HG03025 (cell line): Measurements from ENCODE around the gene ANXA11.

Experiments used
- ATAC-seq: cut with Tn5 transposase; IDR thresholded peaks from one replicate; pipeline ENCODE4 v1.9.1; 2021; ENCODE audit warnings: mild to moderate bottlenecking, moderate library complexity; ENCODE audit not compliant: unreplicated experiment, low FRiP score

ANXA11 gene

DNA sequence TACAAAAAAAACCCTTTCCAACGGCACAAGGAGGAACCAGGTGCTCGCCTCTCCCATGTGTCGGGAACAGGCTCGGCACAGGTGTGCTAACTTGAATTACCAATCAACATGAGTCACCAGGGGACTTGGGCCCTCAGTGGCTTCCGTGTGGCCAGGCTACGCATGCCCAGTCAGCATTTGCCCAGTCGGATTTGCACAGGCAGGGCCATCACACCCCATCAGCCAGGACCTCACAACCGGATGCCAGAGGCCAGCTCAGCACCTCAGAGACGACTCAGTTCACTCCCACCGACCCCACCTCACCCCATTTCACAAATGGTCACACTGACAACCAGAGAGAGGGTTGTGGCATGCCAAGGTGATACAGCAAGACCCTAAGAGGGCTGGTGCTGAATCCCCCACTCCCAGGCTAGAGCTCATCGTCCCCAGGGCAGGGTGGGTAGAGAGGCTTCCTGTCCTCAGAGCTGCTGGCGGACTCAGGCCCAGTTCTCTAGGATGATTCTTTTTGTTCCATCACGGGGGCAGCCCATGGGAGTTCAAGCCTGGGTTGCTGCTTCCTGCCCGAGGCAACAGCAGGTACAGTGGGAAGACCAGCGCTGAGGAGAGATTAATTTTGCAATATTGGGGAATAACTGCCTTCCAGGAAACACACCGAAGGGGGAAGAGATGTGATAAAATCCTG lies 13.6 kb downstream of the ANXA11 start:
- ATAC-seq: no peak

GRCh38 chr10:80188713-80189112 lies 16.6 kb downstream of the ANXA11 start:
- no peak for ATAC-seq

DNA sequence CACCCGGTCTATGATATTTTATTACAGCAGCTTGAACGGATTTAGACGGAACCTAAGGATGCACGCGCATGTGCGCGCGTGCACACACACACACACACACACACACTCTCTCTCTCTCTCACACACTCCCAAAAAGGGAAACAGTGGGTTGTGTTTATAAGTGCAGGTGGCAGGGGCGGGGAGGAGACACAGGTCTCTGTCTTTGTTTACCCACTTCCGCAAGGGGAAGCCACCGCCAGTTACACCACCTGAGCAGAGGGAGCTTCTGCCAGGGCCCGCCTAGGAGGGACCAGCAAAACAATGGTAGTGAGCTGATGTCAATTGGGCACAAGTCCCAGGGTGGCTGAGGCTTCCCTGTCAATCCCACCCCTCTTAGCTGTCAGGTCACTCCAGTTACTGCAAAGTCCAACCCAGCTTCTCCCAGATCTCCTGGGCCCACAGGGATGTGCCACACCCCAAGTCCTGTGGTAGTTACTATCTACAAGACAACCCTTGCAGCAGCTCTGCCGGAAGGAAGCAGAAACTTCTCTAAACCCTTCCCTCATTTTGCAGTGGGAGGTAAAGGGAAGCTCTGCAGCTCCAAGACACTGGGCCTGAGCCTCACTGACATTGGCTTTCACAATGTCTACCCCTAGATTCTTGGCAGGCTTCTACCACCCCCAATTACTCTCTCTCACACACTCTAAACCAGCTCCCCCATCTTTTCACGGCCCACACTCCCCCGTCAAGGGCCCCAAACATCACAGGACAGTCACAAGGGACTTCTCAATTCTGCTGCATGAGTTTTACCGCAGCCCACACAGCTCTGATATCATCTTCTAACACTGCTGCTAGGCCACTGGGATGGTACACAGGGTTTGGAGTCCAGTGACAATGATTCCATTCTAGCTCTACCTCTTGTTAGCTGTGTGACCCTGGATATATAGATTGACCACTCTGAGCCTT lies 17.6 kb downstream of the ANXA11 start:
- ATAC-seq: peak; percentile 88

GRCh38 chr10:80187060-80187459 lies 18.3 kb downstream of the ANXA11 start:
- no peak for ATAC-seq

GRCh38 chr10:80186364-80187012 lies 18.8 kb downstream of the ANXA11 start:
- ATAC-seq: no peak

DNA sequence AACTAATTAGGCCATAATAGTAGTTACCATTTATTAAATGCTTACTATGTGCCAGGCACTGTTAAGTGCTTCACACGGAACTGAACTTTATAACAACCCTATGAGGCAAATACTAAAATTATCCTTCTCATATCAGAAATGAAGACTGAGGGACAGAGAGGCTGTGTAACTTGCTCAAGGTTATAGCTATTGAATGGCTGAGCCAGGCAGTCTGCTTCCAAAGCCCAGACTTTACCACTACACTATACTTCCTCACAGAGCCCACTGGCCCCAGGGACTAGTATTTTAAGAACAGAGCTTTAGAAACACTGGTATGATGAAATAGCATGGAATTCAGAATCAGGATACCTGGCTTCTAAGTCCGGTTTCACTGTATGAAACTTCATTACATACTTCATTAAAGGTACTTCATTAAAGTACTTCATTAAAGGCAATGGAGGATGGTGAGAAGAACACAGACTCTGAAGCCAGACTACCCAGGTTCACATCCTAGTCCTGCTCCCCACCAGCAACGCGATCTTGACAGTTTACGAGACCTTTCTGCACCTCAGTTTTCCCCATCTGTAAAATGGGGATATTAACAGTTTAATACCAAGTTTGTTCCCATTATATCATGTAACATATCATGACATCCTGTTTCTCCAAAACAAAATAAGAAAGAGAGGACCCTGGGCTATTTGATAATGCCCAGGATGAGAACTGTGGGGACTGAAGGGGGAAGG lies 19.6 kb downstream of the ANXA11 start:
- no peak for ATAC-seq

GRCh38 chr10:80184291-80184690 lies 21.0 kb downstream of the ANXA11 start:
- no peak for ATAC-seq

- ATAC-seq: no peak
Measured at GRCh38 chr10:80183436-80183835, 21.9 kb downstream of the ANXA11 start.

- ATAC-seq: no peak
Measured at GRCh38 chr10:80182986-80183385, 22.4 kb downstream of the ANXA11 start.

- ATAC-seq: no peak
Measured at GRCh38 chr10:80177781-80178636, 27.3 kb downstream of the ANXA11 start.

- no peak for ATAC-seq
Measured at GRCh38 chr10:80176526-80176925, 28.8 kb downstream of the ANXA11 start.

DNA sequence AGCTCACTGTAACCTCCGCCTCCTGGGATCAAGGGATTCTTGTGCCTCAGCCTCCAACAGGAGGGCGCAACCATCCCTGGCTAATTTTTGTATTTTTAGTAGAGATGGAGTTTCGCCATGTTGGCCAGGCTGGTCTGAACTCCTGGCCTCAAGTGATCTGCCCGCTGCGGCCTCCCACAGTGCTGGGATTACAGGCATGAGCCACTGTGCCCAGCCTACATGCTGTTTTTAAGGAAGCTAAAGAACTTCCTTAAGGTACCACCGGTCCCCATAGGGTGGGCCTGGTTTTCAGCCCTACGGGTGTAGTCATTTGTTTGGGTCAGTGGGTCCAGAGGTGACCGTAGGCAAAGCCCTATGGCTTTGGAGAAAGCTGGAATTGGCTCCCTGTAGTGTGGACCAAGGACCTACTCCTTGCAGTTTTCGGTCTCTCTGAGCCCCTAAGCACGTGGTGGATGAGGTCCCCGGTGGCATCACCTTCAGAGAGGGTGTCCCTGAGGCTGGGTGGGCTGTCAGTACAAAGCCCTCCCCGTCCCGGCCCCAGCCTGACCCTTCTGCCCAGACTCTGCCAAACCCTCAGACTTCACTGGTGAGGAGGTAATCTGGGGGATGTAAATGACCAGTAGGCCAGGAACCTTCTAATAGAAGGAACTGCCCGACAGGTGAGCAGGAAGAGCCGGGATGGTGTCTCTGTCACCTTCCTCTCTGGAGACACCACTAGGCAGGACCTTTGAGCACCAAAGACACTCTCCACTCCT lies 30.5 kb downstream of the ANXA11 start:
- ATAC-seq: no peak

DNA sequence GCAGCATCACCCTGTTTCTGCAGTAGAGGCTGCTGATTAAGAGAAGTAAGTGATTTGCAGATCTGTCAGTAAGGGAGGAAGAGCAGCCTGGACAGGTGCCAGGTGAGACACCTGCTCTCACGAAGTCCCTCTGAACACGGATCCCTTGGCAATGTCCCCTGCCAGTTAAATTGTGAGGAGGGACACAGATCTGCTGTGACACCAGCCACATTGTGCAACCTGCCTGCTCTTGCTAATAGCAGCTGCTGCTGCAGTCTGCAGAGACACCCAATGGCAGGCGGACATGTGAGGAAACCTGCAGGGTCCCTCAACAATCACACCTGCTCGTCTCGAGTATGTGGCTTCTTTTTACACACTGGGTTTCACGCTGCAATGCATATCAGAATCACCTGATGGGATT lies 31.9 kb downstream of the ANXA11 start:
- no peak for ATAC-seq

GRCh38 chr10:80172896-80173295 lies 32.4 kb downstream of the ANXA11 start:
- no peak for ATAC-seq

DNA sequence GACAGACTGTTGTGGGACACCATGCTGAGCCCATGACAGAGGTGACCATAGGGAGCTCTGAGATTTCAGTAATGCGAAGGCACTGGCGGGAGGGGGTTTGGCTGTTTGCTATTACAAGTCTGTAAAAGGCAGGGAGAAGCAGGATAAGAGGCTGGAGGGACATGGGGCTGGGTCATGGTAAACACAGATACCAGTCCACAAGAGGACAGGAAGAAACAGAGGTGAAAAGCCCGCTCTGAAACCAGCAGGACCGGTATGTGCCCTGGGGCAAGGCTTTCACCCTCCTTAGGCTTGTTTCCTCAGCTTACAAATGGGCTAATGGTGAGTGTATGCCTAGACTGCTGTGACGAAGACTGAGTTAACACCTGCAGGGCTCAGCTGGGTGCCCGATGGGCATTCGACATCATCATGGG lies 34.1 kb downstream of the ANXA11 start:
- ATAC-seq: no peak

DNA sequence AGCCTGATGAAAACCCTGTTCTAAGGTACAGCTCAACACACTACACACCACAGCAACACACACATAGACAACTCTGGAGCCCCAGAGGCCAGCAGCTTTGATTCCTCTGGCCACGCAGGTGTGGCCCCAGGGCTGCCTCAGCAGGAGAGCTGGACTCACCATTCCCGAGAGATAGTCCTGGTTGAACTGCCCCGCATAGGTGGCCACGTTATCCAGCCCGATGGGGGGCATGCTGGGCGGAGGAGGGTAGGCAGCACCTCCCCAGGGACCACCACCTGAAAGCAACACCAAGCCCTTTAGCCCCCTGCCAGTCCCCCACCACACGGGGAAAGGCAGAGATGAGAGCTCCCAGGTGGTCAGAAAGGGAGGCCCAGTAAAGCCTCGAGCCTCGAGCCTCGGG lies 34.7 kb downstream of the ANXA11 start:
- ATAC-seq: no peak

- no peak for ATAC-seq
Measured at GRCh38 chr10:80170026-80170425, 35.3 kb downstream of the ANXA11 start.

DNA sequence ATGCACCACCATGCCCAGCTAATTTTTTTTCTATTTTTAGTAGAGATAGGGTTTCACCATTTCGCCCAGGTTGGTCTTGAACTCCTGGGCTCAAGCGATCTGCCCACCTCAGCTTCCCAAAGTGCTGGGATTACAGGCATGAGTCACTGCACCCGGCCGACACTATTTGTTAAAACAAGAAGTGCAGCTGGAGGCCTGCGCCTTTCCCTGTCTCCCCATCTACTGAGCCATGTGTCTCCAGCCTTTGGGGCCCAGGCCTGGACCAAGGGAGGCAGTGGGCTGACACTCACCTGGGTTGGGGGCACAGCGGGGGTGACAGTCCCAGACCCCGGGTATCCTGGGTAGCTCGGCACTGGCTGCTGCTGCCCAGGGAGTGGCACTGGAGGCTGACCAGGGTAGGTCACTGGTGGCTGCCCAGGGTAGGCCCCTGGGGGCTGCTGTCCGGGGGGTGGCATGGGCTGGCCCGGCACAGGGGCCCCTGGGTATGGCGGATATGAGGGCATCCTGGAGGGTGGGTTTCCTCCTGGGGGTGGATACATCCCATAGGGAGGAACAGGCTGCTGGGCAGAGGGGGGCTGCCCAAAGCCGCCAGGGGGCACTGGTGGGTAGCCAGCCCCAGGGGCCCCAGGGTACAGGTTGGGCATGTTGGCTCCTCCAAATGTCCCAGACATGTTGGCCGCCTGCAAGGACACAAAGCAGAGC lies 36.5 kb downstream of the ANXA11 start:
- ATAC-seq: no peak

DNA sequence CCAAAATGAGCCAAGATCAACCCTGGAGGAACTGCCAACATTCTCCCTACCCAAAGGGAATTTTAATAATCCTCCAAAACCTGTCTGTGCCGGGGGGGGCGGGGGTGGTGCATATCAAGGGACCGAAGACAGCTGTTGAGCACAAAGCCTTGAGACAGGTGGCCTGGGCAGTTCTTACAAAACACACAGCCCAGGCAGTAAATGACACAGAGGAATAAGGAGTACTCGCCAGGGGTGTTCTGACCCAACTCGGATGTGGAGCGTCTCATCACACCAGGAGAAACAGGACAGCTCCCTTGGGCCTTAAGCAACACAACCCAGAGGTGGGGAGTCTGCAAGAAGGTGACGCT lies 37.2 kb downstream of the ANXA11 start:
- ATAC-seq: no peak
